Gastrocnemius medialis (tissue), 4 donors: ENCODE measurements around the gene SLCO4A1. TPM values are rescaled to one million over a fixed set of nuclear protein-coding genes. Genes with fewer than 3 reads are reported as not detected.

ENCODE experiments used
- ATAC-seq, 2 donors: fragments of 150-250 bp; one replicate each; pipeline ENCODE4 v1.9.1; 2016
- DNase-seq, 2 donors: peaks; one replicate each; pipeline ENCODE4 v3.0.0-alpha.2; 2019
- H3K27ac ChIP-seq, 4 donors: fragments of 200-600 bp; sonication (generic); 1 replicate in 1 of 4; 2 replicates in 3 of 4; pipeline ENCODE4 v1.5.1; 2016 to 2018; ENCODE audit warnings: mild to moderate bottlenecking in 2 of 4, moderate library complexity in 1 of 4
- H3K27me3 ChIP-seq, 3 donors: fragments of 200-600 bp; sonication (generic) in 2 of 3; 1 replicate in 1 of 3; 2 replicates in 2 of 3; pipeline versions ENCODE4 v1.5.1 to v1.6.0; 2016 to 2019; ENCODE audit warnings: mild to moderate bottlenecking in 1 of 3, moderate library complexity in 1 of 3
- H3K36me3 ChIP-seq, 2 donors: fragments of 200-600 bp; sonication (generic) in 1 of 2; one replicate each; pipeline ENCODE4 v1.5.1; 2017 to 2018
- H3K4me1 ChIP-seq, 2 donors: fragments of 200-600 bp; sonication (generic) in 1 of 2; one replicate each; pipeline ENCODE4 v1.5.1; 2016 to 2017; ENCODE audit warnings: mild to moderate bottlenecking in 2 of 2
- H3K4me3 ChIP-seq, 4 donors: fragments of 200-600 bp; sonication (generic) in 3 of 4; 1 replicate in 1 of 4; 2 replicates in 3 of 4; pipeline ENCODE4 v1.5.1; 2016 to 2019; ENCODE audit warnings: mild to moderate bottlenecking in 2 of 4
- H3K9me3 ChIP-seq, 3 donors: fragments of 200-600 bp; sonication (generic) in 2 of 3; 1 replicate in 1 of 3; 2 replicates in 2 of 3; pipeline ENCODE4 v1.5.1; 2016 to 2019
- POLR2A ChIP-seq, 2 donors: fragments of 450-650 bp; IDR thresholded peaks; one replicate each; pipeline ENCODE4 v1.6.1; 2017; ENCODE audit warnings: antibody characterized with exemption in 2 of 2, mild to moderate bottlenecking in 2 of 2, moderate library complexity in 2 of 2
- in situ Hi-C, 4 donors: fragments of 200-750 bp; cut with MboI; loops; one replicate each; pipeline versions ENCODE4 v1.15.0 to v1.8.0; 2017; ENCODE audit warnings: low sequenced_read_pairs in 4 of 4
- intact Hi-C: fragments of 100-400 bp; cut with DNase I; formaldehyde crosslinking; loops from one replicate; pipeline ENCODE4 v1.15.1; 2023; ENCODE audit warnings: low total_unique reads
- total RNA-seq, 4 donors: library from RNA; depleted of rRNA; stranded (reverse); fragments of >200 nt; gene quantifications; one replicate each; pipeline versions ENCODE4 v1.1.0 to v1.2.3, GENCODE V29; 2016
- TF ChIP-seq, protein P1 (sequence below), 5 experiments: fragments of 450-650 bp in 3 of 5; fragments of 200-600 bp in 2 of 5; sonication (generic) in 2 of 5; IDR thresholded peaks in 4 of 5; conservative IDR thresholded peaks in 1 of 5; 1 replicate in 4 of 5; 2 replicates in 1 of 5; pipeline ENCODE4 v1.5.1; 2016 to 2019; ENCODE audit warnings: antibody characterized with exemption in 5 of 5, mild to moderate bottlenecking in 3 of 5, moderate library complexity in 3 of 5

Gene SLCO4A1
- total RNA-seq, 4 donors from 2014 or later = 20.4 to 26.9 (median 21.8) TPM

DNA sequence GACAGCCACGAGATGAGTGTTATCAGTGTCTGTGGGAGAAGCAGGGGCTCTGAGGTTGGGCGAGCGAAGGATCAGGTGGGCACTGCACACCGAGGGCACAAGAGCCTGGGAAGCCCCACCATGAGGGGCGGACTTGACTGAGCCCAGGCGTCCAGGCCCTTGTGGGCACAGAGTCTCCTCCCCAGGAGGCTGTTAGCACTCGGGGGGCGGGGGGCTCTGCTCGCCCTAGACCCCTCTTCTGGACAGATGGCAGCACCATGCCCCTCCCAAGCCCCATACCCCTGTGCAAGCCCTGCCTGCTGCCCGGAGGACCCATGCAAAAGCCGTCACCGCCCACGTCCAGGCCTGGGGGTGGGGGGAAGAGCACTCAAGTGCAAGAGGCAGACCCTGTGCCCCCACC, 21.7 kb upstream of the SLCO4A1 start:
- ATAC-seq (no peak), DNase-seq (no peak)
- H3K4me3 ChIP-seq = no peak overlapping the region
- intact Hi-C loops (no loop called here), in situ Hi-C loops (loop anchor here in 1 of 4 donors (25.0 kb wide), 1 partner anchor 108 kb away; no protein-coding TSS in a partner anchor)
- no peak for TF ChIP-seq POLR2A (IDR thresholded peaks at IDR 0.05)
- TF ChIP-seq, protein P1, sequence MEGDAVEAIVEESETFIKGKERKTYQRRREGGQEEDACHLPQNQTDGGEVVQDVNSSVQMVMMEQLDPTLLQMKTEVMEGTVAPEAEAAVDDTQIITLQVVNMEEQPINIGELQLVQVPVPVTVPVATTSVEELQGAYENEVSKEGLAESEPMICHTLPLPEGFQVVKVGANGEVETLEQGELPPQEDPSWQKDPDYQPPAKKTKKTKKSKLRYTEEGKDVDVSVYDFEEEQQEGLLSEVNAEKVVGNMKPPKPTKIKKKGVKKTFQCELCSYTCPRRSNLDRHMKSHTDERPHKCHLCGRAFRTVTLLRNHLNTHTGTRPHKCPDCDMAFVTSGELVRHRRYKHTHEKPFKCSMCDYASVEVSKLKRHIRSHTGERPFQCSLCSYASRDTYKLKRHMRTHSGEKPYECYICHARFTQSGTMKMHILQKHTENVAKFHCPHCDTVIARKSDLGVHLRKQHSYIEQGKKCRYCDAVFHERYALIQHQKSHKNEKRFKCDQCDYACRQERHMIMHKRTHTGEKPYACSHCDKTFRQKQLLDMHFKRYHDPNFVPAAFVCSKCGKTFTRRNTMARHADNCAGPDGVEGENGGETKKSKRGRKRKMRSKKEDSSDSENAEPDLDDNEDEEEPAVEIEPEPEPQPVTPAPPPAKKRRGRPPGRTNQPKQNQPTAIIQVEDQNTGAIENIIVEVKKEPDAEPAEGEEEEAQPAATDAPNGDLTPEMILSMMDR (IDR thresholded peaks at IDR 0.05 in 4 of 5, conservative IDR thresholded peaks at IDR 0.05 in 1 of 5) = no peak
- peaks cover 0 to 3% (median 0%) of the 10 kb centered on the region in 3 donors for H3K27me3 ChIP-seq
- no peaks in the 10 kb centered on the region for H3K36me3 ChIP-seq
- H3K27ac ChIP-seq = peak overlapping the region in 2 of 4 donors; percentile 13 to 78
- H3K4me1 ChIP-seq = peaks cover 39 to 48% of the 10 kb centered on the region in 2 donors
- H3K9me3 ChIP-seq = no peaks in the 10 kb centered on the region

DNA sequence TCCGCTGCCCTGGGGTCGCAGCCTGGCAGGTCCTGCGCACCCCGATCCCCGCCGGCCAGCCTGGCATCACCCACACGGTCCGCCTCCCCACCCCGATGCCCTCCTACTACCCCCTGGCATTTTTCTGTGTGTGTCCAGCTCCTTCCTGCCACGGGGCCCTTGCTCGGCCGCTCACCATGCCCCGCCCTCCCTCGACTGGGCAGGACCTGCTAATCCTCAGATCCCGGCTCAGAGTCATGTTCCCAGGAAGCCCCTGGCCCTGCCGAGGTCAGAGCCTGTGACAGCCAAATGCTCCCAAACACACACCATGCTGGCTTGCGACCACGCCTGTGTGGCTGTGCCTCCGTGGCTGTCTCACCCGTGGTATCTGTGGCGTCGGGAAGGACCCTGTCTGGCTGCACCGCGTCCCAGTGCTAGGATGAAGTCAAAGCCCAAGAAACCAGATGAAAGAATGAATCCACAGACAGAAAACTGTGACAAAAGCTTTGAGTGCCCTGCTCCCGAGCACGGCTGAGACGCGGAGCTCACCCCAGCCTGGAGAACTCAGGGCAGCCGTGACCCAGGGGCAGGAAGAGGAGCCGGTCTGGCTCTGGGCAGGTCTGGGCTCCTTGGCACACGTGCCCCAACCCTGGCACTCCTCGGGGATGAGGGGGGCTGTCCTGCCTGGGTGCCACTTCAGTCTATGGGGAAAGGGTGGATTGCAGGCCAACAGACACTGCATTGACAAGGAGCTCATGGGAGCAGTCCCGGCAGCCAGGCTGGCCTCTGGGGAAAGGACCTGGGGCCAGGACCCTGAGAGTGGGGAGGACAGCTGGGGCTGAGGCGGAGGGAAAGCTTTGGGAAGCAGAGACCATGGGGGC, 20.8 kb upstream of the SLCO4A1 start:
- no peaks in the 10 kb centered on the region for H3K9me3 ChIP-seq
- in situ Hi-C loops = loop anchor here in 1 of 4 donors (25.0 kb wide), 1 partner anchor 109 kb away; no protein-coding TSS in a partner anchor
- no peak for DNase-seq

DNA sequence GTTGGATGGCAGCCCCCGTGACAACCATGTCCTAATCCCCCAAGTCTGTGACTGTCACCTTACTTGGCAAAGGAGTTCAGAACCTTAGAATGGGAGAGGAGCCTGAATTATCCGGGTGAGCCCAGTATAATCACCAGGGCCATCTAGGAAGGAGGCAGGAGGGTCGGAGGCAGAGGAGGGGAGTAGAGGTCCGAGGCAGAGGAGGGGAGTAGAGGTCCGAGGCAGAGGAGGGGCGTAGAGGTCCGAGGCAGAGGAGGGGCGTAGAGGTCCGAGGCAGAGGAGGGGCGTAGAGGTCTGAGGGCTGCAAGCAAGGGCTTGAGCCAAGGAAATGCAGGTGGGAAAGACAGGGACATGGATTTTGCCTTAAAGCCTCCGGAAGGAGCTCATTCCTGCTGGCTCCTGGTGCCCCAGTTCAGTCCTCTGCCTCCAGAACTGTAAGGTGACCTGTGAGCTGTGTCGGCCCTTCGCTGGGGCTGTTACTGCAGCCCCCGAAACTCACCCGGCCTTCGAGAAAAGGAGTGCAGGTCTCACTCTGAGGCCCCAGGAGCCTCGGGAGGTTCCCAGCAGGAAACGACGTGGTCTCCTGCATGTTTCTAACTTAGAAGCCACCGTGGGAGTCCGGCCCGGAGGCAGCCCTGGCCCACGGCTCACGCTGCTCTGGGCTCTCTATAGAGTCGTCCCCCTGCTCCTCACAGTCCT, 20.0 kb upstream of the SLCO4A1 start:
- H3K27me3 ChIP-seq = peaks cover 0 to 3% (median 0%) of the 10 kb centered on the region in 3 donors
- peak overlapping the region; percentile 83 to 91 (median 89) for H3K27ac ChIP-seq
- no peak for DNase-seq

More for the DNA sequence above, 20.8 kb upstream of the SLCO4A1 start:
- Histone ChIP-seq H3K27me3 (peaks cover 0 to 3% (median 0%) of the 10 kb centered on the region in 3 donors), H3K4me1 (peaks cover 37 to 46% of the 10 kb centered on the region in 2 donors), H3K36me3 (no peaks in the 10 kb centered on the region), H3K27ac (peak overlapping the region; percentile 83 to 91 (median 89)), H3K4me3 (no peak overlapping the region)
- no peak for ATAC-seq
- intact Hi-C loops = no loop called here
- TF ChIP-seq, protein P1 (IDR thresholded peaks at IDR 0.05 in 4 of 5, conservative IDR thresholded peaks at IDR 0.05 in 1 of 5) = no peak
- TF ChIP-seq POLR2A (IDR thresholded peaks at IDR 0.05) = no peak

DNA sequence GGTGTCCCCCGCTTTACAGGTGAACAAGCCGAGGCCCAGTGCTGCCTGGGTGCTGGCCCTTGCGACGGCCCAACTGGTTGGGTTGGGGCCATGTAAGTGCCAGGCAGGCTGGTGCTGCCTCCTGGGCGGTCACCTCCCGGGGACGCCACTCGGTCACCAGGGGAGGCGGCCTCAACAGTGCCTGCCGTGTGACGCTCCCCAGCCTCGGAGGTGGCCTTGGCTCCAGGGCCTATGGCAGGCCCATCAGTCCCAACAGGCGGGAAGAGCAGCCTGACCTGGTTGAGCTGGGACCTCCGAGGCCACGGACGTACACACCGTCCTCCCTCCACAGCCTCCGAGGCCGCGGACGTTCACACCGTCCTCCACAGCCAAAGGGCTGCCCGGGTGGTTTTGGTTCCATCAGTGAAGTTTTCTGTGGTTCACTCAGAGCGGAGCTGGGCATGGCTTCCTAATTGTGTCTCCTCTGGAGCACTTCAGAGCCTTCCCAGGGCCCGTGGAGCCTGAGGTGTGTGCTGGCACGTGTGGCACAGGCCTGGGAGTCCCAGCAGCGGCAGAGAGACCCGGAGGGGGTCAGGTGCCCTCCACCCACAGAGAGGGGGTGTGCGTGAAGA, 19.3 kb upstream of the SLCO4A1 start:
- Histone ChIP-seq H3K36me3 (no peaks in the 10 kb centered on the region), H3K27me3 (peaks cover 0 to 3% (median 0%) of the 10 kb centered on the region in 3 donors), H3K4me1 (peaks cover 33 to 35% of the 10 kb centered on the region in 2 donors), H3K4me3 (peak overlapping the region in 3 of 4 donors; percentile 17 to 28 (median 23)), H3K27ac (peak overlapping the region; percentile 83 to 91 (median 89)), H3K9me3 (no peaks in the 10 kb centered on the region)
- in situ Hi-C loops (loop anchor here in 1 of 4 donors (25.0 kb wide), 1 partner anchor 111 kb away; no protein-coding TSS in a partner anchor), intact Hi-C loops (no loop called here)
- no peak for DNase-seq
- TF ChIP-seq, protein P1 (IDR thresholded peaks at IDR 0.05 in 4 of 5, conservative IDR thresholded peaks at IDR 0.05 in 1 of 5) = no peak
- no peak for TF ChIP-seq POLR2A (IDR thresholded peaks at IDR 0.05)
- ATAC-seq = peak in 1 of 2 donors; percentile 1

More for the DNA sequence above, 20.0 kb upstream of the SLCO4A1 start:
- Histone ChIP-seq H3K9me3 (no peaks in the 10 kb centered on the region), H3K4me3 (peak overlapping the region in 1 of 4 donors; percentile 17), H3K4me1 (peaks cover 35 to 38% of the 10 kb centered on the region in 2 donors), H3K36me3 (no peaks in the 10 kb centered on the region)
- in situ Hi-C loops (loop anchor here in 1 of 4 donors (25.0 kb wide), 1 partner anchor 110 kb away; no protein-coding TSS in a partner anchor), intact Hi-C loops (no loop called here)
- no peak for ATAC-seq
- TF ChIP-seq POLR2A (IDR thresholded peaks at IDR 0.05) = no peak
- TF ChIP-seq, protein P1 (IDR thresholded peaks at IDR 0.05 in 4 of 5, conservative IDR thresholded peaks at IDR 0.05 in 1 of 5) = no peak
